Renal cortex interstitium (tissue), 11 donors: Measurements from ENCODE around the gene BHLHE23. TPM values are rescaled to one million over a fixed set of nuclear protein-coding genes. Genes with fewer than 3 reads are reported as not detected.

ENCODE experiments used
- DNase-seq, 11 donors: peaks; one replicate each; pipeline ENCODE4 v3.0.0-alpha.2; 2013; ENCODE audit warnings: low read depth in 9 of 11, low spot score in 4 of 11; ENCODE audit errors: extremely low read depth in 1 of 11
- polyA plus RNA-seq, 3 donors: library from polyadenylated mRNA; unstranded; fragments of 120-200 nt; gene quantifications; one replicate each; pipeline ENCODE4 v1.2.1, GENCODE V29; 2013; ENCODE audit not compliant: insufficient read length in 3 of 3

The BHLHE23 gene
- polyA plus RNA-seq, 3 donors, result 0.09 TPM; not detected in 2

DNA sequence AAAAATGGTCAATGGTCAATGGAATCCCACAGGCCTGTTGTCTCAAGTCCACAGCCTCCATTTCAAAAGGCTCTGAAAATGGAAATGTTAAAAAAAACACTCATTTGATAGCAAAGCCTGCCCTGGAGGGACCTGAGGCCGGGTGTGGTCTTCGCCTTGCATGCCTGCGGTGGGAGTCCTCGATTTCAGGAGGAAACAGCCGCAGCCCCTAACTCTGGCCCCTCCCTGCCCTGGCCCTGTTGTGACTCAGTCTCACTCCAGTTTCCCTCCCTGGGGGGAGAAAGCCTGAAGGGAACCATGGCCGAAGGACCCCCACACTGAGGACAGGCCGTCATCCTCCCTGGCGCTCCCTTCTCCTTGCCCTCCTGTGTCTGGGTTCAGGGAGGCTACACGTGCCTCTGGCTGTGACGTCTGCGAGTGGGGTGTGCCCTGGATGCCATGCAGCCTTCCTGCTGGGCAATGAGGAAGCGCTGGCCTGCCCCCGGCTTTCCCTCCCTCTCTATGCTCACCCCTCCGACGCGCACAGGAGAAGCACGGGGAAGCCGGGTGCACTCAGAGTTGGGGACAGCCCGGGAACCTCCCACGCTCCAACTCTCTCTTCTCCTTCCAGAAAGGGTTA lies 9.2 kb downstream of the BHLHE23 start:
- no peak for DNase-seq

DNA sequence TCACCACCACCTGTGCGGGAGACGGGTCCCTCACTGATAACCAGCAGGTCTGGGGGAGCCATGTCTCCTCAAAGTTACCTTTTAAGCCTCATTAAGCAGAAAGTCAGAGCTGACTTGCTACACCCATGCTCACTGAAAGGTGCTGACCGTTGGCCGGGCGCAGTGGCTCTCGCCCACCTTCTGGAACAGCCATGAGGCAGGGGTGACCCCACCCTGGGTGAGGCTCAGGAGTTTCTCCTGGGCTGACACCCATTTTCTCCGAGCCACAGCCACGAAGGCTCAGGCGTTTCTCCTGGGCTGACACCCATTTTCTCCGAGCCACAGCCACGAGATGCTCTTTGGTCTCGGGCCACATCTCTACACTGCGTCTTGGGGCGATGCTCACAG lies 10.2 kb downstream of the BHLHE23 start:
- DNase-seq, result no peak

DNA sequence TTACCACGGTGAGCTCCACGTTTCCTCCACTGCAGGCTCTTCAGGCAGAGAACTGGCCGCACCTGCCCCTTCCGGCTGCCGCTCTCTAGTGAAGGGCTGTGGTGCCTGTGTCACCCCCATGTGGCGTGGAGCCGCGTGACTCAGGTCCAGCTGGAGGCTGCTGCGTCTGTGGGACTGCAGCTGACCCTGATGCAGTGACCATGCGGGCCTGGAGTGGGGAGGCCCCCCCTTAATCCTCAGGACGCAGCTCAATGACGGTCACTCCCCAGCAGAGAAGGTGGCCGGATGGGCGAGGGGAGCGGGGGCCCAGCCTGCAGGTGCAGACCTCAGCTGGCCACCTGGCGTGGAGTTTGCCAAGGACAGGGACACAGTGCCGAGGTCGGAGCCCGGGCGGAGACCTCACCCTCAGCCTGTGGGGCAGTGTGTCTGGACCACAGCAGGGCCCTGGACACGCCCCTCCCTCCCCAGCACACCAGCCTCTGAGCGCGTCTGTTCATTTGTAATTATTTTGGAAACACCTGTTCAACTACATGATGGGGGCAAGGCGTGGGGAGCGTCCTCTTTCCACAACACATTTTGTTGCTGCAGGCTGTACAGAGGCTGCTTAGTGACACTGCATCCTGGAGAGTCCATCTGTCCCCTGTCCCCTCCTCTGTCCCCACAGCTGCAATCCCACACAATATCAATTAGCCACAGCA lies 10.7 kb downstream of the BHLHE23 start:
- DNase-seq, result no peak

DNA sequence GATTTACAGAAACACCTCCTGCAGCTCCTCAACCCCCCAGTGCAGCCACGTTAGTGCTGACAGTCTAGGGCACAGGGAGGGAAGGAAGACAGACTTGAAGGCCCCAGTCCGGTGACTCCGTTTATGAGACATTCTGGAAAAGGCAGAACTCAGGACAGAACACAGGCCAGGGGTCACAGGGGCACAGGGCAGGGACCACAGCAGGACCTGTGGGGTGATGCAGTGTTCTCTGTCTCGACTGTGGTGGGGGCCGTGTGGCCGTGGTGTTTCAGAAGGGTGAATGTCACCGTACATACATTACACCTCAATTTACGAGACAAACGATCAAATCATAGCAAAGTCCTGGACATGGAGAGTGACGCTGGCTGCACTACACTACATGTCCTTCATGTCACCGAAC lies 11.3 kb downstream of the BHLHE23 start:
- no peak for DNase-seq

DNA sequence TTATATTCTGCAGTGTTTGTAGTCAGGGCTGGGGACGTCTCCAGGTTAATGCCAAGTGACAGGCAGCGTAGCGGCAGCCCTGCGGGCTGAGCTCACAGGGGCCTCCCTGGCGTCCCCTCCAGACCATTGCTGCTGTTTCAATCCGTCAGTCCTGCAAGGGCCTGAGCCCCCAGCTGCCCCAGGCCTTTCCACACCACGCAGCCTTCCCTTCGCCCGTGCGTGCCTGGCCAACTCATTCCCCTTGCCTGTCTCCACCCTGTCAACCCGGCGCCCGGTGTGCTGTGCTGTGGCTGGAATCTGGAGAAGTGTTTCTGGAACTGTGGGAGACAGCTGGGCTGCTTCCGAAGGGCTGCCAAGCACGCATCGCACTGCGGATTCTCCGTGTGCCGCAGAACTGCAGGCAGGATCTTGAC lies 11.9 kb downstream of the BHLHE23 start:
- no peak for DNase-seq

DNA sequence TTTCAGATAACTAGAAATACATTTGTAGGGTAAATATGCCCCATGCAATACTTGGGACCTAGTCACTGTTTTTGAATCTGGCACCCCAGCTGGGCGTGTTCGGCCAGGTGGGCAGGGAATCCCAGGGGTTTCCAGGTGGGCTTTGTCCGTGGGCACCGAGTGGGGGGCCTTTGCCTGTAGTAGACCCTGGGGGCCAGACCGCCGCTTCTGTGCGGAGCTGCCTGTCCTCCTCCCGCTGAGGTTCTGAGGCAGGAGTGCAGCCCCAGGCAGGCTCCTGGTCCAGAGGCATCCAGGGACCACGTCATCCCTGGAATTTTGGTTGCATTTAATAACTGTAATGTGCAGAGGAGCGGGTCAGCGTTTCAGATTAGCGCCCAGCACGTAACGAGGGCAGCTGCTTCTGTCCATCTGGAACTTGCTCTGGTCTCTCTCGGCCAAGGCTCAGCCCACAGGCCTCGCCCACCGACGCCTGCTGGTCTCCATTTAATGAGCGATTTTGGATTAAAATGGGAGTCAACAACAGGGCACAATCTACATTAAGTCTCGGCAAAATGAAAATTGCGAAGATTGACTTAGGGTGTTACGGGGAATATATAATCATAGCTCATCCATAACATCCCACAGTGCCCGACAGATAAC lies 12.8 kb downstream of the BHLHE23 start:
- DNase-seq, result no peak

DNA sequence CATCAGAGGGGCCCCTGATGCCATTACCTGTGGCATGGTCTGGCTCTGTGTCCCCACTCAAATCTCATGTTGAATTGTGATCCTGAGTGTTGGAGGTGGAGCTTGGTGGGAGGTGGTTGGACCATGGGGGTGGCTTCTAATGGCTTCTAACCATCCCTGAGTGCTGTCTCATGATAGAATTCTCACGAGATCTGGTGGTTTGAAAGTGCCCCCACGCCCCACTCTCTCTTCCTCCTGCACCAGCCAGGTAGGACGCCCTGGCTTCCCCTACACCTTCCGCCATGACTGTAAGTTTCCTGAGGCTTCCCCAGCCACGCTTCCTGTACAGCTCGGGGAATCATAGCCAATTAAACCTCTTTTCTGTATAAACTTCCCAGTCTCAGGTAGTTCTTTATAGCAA lies 14.9 kb downstream of the BHLHE23 start:
- no peak for DNase-seq

DNA sequence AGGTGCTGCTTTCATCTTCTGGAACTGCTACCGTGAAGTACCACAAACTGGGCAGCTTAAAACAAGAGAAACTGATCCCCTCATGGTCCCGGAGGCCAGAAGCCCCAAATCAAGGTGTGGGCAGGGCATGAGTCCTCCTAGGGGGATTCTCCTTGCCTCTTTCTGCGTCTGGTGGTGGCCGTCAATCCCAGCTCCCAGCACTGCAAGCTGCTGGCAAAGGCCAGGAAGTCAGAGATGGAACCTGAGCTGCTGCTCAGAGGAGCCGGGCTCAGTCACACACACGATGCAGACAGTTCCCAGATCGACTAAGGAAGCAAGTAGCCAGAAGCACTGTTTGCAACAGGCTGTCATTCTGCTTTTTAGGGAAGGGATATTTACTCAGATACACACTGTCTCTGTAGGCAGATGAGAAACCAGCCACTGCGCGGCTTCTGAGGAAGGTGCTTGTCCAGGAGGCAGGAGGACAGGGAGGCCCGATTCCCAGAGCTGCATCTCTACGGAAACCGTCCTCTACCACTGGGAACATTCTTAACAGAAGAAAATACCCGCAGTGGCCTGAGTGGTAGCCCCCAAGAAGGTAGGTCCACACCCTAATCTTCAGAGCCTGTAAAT lies 15.5 kb downstream of the BHLHE23 start:
- no peak for DNase-seq

DNA sequence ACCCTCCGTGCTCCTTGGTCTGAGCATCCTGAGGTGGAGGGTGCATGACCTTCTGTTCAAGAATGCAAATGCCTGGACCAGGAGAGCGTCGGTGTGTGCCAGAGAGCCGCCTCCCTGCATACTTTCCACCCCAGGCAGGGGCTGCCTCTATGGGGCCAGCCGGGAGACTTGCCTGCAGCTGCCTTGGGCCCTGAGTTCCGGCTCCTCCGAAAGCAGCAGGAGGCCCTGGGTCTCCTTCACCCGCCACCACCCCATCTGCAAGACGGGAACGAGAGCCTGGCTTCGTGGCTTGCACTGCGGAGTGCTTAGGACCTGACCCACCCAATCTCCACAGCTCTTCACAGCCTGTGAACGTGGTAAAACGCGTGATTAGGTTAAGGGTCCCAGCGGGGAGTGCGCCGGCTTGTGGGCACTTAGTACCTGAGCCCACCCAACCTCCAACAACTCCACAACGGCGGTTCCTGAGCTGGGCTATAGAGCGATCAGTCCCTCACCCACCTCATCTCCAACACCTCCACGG lies 16.4 kb downstream of the BHLHE23 start:
- no peak for DNase-seq

DNA sequence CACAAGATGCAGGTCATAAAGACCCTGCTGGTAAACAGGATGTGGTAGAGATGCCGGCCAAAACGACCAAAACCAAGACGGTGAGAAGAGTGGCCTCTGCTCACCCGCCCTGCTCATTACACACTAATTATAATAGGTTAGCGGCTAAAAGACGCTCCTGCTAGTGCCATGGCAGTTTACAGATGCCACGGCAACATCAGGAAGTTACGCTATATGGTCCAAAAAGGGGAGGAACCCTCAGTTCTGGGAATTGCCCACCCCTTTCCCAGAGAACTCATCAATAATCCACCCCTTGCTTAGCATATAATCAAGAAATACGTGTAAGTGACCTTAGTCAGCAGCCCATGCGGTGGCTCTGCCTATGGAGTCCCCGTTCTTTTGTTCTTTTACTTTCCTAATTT lies 17.6 kb downstream of the BHLHE23 start:
- no peak for DNase-seq

DNA sequence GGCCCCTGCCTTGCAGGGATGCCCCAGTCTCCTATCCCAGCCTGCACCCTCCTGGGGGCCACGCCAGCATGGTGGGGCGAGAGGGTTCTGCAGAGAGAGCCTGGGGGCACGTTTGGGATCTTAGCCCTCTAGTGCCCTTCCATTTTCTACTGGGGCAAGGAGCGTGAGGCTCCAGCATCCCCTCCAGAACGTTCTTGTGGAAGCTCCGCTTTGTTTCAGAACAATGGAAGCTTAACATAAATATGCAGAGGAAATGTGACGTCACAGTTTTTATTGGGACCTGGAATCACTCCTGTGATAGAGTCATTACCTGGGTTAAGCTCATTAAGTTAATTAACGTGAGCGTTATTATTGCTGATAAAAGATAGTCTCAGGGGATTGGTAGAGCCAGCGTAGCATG lies 19.6 kb downstream of the BHLHE23 start:
- DNase-seq, result no peak

DNA sequence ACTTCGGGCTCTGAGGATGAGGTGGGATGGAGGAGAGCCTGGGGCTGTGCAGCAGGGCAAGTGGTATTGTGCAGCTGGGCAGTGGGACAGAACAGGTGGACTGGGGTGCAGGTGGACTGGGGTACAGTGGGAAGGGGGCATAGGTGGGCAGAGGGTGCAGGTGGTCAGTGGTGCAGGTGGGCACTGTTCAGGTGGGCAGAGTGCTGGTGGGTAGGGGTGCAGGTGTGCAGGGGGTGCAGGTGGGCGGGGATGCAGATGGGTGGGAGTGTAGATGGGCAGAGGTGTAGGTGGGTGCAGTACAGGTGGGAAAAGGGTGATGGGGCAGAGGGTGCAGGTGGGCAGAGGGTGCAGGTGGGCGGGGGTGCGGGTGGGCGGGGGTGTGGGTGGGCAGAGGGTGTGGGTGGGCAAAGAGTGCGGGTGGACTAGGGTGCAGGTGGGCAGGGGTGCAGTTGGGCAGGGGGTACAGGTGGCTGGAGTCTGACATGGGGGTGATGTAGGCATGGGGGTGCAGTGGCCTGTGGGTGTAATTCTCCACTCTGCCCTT lies 20.4 kb downstream of the BHLHE23 start:
- DNase-seq, result no peak

DNA sequence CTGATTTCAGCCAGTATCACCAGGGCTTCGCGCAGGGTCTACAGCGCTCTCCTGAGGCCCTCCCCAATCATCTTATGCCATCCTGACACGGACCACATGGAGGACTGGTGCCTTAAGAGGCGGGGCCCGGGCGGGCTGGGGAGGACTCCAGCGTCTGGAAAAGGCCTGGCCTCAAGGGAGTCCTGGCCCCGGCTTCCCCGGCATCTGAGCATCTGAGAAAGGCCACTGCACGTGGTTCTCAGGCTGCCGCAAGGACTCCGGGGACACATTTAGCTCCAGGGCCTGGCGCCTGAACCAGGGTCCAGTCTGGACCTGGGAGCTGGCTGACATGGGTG lies 21.4 kb downstream of the BHLHE23 start:
- no peak for DNase-seq

DNA sequence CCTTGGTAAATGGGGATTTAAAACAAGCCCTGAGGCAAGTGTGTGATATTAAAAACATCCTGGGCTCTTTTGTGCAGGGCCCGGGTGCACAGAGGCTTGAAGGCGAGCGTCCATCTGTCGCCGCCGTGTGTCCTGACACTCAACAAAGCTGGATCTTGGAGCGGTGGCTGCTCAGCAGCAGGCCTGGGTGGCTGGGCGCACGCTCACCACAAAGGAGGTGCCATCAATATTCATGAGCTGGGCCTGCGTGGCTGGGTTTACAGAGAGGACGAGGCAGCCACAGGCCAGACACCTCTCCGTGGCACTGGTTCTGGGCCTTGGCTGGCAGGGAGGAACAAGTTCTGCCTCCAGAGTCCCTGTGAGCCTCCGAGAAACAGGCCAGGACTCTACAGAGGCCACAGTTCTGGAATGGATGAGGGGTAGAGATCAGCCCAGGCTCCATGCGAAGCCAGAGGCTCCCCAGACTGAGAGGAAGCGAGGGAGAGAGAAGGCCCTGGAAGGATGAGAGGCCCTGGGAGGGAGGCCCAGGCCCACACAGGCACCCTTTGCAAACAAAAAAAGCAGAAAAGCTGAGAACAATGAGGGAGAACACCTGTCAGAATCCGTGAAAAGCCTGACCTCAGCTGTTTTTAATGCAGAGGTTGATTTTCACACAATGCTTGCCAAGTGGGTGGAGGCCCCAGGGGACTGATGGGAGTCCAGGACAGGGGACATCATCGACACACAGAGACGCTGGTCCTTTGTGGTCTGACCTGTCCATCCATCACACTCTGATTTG lies 21.9 kb downstream of the BHLHE23 start:
- DNase-seq, result no peak

DNA sequence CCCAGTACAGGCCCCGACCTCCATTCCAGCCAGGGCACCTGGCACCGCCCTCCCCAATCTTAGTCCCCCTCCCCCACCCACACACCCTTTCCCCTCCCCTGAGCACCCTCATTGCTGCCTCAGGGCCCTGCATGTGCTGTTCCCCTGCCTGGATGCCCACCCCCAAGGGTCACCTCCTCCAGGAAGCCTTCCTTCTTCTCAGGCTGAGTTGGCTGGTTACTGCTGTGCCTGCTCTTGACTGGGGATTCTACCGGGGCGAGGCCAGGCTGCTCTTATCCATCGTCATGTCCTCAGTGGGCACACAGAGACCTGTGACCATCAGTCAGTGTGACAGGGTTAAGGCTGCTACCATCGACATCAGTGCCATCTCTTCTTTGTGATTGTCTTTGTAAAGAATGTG lies 23.6 kb downstream of the BHLHE23 start:
- DNase-seq, result no peak

DNA sequence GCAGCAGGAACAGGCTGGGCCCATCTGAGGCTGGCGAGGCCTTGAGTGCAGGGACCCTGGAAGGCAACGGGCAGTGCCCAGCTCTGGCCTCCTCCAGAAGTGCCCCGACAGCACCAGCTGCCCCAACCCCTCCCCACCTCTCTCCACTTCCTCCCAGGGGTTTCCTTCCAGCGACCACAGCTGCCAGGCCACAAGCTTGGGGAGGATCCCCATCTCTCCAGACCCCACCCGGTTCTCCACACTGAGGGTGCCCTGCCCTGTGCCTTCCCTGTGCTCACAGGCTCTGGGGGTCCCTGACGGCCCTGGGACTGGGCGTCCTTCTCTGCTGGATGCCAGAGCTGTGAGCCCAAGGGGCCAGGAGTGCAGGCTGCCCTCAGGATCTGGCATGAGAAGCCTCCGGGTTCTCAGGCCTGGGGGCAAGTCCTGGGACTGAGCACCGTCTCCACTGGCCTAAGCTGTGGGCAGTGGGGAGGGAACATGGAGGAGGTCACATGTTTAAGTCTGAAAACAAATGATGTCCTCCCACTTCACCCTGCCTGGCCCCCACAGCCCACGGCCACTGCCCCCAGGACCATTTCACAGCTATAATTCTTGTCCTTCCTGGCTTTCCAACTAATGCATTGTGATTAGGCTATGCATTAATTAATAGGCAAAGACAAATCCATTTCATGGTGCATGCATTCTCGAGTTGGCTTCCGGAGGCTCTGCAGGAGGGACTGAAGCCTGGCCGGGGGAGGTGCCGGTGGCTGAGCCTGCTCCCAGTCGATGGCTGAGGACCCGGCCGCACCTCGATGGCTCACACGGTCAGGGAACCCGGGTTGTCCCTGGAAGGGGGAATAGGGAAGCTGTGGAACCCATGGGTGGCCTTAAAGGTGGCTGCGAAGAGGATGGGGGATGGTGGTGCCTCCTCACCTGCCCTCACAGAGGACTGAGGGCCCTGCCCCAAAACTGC lies 24.4 kb downstream of the BHLHE23 start:
- DNase-seq, result no peak

DNA sequence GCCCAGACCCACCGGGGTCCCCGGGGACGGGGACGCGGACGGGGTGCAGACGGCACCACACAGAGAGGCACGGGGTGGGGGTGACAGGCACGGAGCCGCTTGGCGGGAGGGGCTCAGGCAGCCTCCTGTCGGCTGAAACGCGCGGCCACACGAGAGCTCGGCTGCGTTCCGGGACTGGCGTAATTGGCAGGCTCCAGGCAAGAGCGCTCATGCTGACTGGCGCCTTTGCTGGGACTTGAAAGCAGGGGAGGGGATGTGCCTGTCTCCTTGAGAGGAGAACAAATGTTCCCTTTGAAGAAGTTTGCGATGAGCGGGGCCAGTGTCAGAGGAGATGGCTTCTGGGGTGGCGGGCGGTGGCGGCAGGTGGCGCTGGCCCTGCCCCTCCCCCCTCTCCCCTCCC lies 25.8 kb downstream of the BHLHE23 start:
- peak in 3 of 11 donors; percentile 20 to 37 (median 24) for DNase-seq

DNA sequence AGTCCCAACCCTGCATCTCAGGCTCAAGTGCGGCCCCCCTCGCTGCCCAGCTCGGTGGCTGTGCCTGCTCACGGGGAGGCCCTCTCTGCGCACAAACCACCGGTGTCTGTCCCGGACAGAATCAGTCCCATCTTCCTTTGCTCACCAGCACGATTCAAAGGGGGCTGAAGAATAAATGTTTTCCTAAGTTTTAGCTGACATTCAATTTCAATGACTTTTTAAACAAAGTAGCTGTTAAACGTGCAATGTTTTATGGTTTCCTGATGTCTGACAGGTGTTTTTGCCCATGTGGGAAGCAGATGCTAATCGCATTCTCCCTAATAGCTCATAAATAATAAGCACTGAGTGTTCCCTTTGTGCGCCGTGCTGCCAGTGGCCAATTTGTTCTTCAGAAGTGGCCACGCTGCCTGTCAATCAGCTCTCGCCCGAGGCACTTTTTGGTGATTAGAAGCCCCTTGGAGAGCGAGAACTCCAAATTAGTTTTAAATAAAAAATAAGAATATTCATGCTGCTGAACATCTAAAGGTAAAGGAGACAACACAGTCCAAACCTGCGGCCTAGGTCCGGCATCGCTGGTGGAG lies 26.3 kb downstream of the BHLHE23 start:
- DNase-seq, result no peak
